GM21737 (cell line): Measurements from ENCODE around the gene MYBPC3.

ENCODE experiments used
- ATAC-seq: cut with Tn5 transposase; IDR thresholded peaks from one replicate; pipeline ENCODE4 v1.9.1; 2021; ENCODE audit warnings: mild to moderate bottlenecking, moderate library complexity; ENCODE audit not compliant: unreplicated experiment

MYBPC3 gene

DNA sequence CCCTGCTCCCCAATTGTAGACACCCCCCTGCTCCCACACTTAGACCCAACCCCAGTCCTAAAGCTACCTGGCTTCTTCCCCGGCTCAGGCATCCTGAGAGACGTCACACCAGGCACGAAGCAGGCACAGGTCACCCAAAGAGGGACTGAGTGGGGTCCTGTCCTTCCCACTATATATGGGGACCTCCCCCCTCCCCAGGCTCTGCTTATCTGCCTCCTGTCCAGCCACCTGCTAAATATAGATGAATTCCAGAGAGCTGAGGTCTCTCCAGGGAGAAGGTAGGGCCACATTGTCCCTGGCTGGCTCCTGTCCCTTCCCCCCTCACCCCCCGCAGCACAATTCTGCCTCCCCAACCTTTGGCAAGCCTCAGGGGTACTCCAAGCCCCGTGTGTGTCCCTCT is at the start of gene MYBPC3:
Gene MYBPC3, minus strand, starts transcription at position 147 of the 400 bp plus-strand sequence. Its CDS starts 55 bp downstream, at position 92.
- ATAC-seq = no peak

DNA sequence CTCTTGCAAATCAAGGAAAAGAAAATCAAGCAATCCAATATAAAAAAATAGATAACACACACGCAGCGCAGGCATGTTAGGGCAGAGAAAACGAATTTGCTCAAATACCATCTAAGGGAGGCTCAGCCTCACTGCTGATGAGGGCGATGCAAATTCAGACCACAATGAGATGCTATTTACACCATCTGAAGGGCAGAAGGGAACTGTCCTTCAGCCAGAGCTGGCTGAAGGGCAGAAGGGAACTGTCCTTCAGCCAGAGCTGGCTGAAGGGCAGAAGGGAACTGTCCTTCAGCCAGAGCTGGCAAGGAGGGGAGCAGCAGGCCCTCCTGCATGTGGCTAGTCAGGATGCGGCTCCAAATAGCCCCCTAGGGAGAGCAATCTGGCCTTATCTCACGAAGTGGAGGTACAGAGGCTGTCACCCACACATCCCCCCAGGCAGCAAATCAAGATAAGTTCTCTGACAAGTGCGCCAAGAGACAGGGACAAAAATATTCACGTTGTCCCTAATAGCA is 48.3 kb upstream of the MYBPC3 start:
- ATAC-seq = peak; percentile 67

DNA sequence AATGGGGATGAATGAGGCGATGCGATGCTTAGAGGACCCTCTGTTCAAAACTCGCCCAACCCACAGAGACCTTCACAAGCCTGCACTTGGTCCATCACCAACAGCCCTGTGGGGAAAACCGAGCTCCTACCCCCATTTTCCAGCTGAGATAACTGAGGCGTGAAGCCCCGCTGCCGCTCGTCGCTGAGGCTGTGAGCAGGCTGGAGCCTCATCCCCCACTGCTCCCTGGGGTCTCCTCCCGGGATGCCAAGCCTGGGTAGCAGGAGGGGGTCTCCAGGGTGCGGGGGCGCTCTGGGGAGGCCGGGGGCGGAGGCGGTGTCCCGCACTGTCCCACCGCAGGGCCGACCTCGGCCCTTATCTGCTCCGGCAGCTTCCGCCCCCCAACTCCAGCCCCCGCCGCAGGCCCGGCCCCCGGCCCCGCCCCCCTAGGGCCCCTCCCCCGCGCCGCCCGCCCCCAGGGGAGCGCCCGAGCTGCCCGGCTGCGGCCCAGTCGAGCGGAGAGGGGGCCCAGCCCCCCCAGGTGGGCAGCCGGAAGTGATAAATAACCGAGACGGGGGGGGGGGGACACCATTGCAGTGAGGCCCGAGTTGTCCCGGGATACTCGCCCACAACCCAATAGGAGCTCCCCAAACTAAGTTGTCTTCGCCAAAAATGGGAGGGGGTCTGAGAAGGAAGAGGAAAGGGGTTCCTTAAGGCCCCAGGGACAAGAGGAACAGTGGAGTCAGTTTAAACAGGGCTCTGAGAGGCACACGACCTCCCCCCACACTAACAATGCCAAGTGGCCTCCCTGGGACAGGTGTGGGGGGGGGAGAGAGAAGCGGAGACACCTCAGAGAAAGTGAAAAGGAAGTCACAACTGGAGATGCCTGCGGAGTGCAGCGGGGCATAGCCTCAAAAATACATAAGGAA is 47.6 kb upstream of the MYBPC3 start:
- peak; percentile 40 for ATAC-seq

DNA sequence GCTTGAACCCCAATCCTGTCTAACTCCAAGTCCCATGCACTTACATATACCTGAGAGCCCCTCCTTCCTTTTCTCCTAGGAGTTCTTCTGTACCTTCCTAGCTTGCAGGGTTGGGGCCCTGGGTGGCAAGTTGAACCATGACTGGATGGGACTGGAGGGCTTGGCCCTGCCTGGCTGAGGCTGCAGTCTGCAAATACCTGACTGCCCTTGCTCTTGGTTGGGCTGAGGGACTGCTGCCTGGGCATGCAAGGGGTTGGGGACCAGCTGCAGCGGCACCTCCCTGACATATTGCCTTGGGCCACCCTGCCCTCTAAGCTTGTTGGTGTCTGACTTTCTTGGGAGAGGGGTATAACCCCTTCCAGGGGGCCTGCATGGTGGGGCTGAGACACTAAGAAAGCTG is 46.0 kb upstream of the MYBPC3 start:
- no peak for ATAC-seq

DNA sequence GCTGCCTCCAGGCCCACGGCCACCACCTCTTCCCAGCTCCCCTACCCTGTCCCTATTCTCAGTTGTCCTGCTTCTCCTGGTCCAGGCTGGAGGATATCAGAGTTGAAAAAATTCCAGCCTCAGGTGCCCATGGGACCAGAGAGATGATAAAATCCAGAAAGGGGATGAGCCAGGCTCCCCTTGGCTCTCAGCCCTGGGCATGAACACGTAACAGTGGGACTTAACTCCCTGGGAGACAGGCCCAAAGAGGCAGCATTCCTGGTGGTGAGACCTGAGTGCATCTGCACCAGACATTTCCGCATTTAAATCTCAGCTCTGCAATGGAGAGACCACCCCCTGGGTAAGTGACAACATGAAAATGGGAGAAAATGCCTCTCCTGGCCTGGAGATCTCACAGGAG is 45.5 kb upstream of the MYBPC3 start:
- no peak for ATAC-seq

DNA sequence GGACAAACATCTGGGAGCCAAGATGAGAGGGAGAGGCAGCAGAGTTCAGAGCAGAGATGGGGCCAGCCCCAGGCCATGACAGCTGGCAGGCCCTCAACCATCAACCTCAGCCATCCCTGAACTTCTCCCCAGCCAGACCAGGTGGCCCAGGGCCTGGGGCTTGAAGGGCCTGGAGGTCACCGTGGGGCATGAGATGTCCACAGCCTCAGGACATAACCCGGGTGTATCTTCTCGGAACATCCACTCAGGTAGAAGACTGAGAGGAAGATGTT is 43.5 kb upstream of the MYBPC3 start:
- no peak for ATAC-seq

DNA sequence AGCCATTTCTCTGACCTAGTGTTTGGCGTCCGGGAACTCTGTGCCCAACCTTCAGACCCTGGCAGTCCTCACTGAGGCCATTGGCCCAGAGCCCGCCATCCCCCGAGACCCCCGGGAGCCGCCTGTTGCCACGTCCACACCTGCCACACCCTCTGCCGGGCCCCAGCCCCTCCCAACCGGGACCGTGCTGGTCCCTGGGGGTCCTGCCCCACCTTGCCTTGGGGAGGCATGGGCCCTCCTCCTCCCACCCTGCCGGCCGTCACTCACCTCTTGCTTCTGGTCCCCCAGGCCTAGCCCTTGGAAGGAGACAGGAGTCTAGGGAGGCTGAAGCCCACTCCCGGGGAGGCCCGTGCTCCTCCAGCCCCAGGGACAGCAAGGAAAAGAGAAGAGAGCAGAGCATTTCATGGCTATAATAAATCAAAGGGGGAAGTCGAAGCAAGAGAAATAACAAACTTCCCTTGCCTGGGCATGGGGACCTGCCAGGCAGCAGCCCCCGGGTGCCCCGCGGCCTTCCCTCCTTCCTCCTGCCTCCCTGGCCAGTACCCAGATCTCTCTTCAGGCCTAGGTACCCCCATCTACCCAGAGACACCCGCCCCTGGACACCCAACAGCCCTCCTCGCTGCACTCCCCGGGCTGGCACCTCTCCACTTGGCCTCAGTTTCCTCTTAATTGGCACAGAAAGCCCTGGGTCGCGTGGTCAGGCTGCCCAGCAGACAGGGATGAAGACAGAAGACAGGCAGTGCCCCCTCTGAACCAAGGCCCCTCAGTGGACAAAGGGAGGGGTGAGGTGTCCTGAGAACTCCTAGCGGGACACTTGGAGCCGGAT is 42.9 kb upstream of the MYBPC3 start:
- ATAC-seq = no peak

DNA sequence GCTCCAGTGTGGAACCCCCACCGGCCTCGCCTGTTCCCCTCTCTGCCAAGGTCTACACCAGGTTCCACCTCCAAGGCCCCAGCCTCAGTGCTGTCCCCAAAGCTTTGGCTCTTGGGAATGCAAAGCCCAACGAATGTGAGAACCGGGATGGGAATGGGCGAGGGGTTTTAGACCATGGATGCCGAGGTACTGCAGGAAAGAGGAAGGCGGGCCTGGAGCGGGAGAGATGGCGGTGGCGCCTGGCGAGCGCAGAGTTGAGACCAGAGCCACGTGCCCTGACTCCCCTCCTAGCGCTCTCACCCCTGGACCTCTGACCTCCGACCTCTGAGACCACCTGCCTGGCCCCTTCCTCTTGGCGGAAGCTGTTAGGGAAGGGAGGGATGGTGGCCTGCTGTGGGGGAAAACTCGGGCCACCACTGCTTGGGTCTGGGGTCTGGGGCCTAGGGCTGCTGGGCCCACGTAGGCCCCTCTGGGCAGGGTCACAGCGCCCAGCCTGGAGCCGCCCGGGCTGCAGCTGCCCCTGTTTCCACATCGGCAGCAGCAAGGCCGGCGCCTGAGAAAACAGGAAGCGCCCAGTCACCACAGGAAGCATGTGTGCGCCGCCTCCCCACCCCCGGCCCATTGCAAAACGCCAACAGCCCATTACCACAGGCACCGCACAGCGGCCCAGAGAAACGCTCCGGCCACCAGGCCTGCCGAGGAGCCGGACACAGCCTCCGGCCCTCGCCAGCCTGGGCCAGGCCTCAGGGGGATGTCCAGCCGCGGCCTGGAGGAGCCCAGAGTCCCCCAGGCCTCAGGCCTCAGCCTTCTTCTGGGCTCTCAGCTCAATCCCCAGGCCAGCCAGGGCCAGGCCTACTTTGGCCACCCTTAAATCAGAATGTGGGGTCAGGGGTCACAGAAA is 42.1 kb upstream of the MYBPC3 start:
- peak; percentile 61 for ATAC-seq

DNA sequence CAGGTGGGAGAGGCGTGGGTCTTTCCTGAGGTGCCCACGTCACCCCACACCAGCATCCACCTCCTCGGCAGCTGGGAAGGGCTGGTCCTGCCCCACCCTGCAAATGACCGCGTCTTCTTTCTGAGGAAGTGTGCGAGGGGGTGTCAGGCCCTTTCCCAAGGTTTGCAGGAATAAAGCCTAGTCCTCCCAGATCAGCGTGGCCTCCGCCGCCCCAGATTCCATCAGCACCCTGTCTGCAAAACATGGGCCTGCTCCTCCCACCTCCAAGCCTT is 41.5 kb upstream of the MYBPC3 start:
- ATAC-seq = no peak

DNA sequence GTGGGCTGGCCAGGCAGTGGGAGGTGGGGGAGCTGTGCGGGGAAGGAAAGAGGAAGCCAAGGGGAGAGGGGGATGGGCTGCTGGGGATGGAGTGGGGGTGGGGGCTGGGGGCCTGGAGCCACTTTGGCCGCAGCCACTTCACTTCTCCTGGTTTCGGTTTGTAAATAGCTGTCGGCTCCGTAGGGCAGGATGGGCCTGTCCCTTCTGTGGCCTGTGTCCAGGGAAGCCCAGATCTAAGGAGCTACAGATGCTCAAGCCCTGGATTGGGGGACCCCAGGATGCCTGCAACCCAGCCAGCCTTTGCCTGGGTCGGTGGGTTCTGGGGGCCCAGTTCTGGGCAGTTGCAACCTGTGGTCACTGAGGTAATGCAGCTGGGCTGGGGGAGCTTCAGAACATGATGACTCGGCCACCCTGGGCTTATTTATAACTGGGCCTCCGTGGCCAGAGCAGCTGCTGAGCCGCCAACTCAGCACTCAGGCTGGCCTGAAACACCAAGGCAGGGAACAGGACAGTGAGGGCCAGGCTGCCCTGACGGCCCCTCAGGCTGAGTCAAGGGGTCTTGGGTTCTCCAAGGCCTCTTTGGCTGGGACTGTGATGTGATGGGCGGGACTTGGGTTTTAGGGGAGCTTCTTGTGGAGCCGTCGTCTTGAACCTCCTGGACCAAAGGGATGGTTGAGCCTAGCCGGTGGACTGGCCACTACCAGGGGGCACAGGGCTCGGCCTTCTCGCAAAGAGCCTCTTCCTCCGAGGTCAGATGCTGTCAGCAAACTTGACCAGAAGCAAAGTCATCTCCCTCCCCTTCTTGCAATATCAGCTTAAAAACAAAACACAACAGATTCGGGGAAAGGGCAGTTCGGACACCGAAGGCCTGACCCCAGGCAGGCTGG is 40.9 kb upstream of the MYBPC3 start:
- ATAC-seq = no peak

DNA sequence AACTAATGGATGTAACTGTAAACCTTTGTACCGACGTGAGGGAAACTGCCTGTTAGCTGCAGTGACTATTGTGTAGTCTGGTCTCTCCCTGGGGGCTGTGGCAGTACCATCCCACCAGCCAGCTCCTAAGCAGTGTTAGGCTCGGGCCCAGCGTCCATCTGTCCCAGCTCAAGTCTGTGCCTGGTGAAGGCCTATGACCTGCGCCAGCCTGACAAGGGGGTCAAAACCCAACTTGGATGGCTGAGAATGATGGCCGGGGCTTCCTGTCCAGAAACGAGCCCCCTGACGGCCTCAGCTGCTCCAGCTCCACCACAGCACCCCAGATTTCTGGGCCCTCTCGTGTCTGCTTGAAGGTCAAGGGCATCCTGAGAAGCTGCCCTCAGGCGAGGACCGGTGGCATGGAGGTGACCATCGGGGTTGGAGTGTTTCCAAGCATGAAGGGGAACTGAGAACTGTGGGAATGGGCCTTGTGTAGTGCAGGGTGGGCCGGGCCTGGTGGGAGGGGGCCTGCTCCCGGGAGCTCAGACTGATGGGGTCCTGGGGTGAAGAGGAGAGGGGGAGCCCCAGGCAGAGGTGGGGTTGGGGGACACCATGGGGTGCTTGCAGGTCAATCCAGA is 40.2 kb upstream of the MYBPC3 start:
- ATAC-seq = no peak

DNA sequence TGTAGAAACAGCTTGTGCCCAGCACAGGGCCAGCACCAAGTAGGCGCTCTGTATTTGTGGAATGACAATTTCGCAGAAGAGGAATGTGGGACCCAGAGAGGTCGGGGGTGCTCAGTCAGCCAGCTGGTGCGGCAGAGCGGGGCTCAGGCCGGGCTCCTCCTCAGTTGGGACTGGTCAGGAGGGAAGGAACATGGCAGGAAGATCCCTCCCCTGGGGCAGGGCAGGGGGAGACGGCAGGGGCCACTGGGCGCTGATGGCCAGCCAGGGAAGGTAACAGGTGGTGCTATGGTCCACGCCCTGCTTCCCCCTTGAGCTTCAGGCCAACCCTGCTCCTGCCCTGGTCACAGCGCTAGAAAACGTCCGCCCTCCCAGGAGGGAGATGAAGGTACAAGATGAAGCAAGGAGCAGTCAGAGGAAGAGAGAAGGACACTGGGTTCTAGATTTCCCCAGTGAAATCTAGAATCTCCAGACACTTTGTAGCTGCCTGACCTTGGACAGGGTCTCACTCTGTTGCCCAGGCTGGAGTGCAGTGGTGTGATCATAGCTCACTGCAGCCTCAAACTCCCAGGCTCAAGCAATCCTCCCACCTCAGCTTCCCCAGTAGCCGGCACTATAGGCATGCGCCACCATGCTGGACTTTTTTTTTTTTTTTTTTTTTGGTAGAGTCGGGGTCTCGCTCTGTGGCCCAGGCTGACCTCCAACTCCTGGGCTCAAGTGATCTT is 39.4 kb upstream of the MYBPC3 start:
- no peak for ATAC-seq

DNA sequence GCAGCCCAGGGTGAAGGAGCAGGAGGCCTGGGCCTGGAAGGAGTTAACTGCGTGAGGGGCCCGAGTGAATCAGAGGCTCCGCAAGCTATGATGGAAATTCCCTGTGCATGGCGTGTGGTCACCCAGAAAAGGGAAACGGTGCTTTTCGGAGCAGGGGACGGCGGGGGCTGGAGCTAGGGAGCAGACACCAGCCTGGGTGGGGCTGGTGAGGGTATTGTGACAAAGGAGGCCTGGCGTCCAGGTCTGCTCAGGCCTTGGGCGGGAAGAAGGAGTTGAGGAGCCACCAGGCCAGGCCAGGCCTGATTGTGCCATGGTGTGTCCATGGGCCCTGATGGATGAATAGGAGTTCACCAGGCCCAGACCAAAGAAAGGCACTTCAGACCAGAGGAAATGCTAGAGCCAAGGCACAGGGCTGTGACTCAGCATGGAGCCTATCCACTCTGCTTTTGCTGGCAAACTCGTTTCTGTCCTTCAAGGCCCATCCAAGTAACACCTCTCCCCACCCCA is 38.6 kb upstream of the MYBPC3 start:
- no peak for ATAC-seq

DNA sequence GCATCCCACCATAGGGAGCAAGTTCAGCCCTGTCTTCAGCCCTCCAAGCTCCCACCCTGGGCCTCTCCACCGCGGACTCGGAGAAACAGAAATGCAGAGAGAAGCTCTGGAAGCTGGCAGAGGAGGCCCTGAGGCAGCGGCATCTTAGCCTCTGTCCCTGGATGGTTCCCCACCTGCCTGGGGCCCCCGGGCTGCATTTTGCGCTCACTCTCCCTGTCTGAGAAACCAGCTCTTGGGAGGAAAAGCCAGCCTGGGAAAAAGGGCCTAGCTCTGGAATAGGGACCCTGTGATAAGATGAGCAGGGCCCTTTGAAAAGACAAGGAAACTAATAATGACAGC is 37.9 kb upstream of the MYBPC3 start:
- no peak for ATAC-seq

DNA sequence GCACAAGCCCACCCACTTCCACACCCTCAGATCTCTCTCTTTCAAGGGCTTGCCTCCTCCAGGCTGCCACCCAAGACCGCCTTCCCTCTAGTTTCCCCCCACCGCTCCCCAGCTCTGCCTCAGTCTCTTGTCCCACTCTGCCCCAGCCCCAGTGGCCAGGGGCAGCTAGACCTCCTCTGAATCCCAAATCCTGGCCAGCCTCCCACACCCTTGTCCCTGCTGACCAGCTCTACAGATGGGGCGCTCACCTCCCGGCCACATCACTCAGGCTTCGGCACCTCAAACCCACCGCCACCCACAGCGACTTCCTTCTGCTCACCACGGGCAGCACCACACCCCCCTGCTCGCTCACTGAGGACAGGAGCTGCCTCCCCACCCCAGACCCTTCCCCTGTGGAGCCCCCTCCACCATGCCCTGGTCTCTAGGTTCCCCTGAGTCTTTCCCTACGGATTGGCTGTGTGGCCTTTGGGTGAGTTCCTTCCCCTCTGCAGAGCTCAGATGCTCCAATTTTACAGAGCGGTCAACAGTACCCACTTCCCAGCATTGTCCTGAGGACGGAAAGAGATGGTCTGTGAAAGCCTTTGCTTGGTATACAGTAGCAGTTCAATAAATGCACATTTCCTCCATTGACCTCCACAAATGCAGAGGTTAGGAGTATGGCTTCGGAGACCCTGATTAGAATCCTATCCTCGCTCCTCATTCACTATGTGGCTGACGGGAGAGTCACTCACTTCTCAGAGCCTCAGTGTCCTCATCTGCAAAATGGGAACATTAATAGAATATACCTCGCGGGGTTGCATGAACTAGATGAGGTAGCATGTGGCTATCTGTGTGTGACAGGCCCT is 37.3 kb upstream of the MYBPC3 start:
- ATAC-seq = no peak

DNA sequence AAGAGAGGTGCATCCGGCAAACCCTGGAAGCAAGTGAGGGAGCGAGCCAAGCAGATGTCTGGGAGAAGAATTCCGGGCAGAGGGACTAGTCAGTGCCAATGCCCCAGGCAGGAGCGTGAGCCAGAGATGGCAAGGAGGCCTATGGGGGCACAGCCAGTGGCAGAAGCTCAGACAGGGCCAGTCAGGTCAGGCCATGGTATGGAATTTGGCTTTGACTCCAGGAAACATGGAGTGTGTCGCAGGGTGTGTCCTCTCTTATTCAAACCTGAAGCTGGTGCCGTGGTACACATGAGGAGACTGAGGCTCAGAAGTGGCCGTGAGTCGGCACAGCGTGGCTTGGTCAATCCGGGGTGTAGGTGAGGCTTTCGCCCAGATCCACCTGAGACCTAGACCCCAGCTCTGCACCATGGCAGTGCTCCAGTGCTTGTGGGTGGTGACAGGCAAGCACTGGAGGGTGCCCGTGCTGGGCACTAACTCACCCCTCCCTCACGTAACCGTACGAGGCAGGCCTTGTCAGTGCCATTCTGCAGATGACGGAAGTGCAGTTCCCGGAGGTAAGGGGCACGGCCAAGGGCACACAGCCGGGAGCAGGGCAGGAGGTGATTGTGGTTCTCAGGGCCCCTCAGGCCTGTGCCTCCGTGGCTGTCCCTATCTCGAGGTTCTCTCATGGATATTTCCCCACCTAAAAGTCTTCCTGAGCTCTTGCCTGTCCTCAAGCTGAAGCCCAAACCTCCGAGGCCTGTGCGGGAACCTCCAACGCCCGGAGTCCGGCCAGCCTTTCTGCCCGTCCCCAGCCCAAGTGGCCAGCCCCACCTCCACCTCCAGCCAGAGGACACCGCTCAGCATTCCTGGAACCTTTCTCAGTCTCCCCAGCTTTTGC is 36.4 kb upstream of the MYBPC3 start:
- ATAC-seq = no peak
